HG03045 (cell line): ENCODE data around the gene BAG5.
"Not testable (repeated sequence)": the region's sequence is repeated elsewhere in the genome, so short reads cannot be mapped to it uniquely, and the experiment has no call there.

Experiments used
- ATAC-seq: cut with Tn5 transposase; IDR thresholded peaks from one replicate; pipeline ENCODE4 v1.9.1; 2021; ENCODE audit warnings: mild to moderate bottlenecking, moderate library complexity; ENCODE audit not compliant: unreplicated experiment

Gene BAG5

DNA sequence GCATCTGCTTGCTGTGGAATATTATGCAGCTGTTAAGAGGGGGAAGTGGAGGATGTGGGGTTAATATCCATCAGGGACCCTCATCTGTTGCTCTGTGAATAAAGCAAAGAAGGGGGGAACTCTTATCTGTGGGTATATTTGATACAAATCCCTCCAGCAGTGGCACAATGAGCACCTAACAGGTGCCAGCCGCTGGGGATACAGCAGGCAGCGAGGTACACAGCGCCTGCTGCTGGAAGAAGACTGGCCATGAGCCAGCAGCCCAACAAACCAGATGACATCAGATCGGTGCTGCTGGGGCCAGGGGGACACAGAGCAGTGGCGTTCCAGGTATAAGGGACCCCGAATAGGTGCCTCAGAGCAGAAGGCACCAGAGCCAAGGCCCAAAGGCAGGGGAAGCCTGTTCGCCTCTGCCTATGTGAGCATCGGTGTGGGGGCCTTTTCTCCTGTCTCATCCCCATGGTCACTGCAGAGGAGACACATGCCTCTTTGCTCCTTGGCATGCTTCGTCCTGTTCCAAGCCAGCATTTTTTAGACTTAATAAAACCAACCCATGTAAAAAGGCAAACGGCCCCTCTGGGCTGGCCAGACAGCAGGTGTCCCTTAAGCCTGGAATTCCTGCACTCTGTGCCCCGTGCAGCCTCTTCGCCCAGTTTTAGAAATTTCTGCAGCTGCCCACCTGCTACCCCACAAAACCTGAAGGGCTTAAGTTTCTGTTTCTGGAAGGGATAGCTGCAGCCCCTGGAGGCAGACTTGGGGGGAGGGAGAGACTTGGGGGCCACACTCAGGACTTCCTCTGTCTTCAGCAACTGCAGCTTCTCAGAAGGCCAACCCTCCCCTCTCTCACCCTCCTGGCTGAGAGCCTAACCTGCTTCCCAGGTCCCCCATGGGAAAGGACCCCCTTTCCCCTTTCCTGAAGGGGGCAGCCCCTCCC, 38.2 kb downstream of the BAG5 start:
- ATAC-seq, result no peak

DNA sequence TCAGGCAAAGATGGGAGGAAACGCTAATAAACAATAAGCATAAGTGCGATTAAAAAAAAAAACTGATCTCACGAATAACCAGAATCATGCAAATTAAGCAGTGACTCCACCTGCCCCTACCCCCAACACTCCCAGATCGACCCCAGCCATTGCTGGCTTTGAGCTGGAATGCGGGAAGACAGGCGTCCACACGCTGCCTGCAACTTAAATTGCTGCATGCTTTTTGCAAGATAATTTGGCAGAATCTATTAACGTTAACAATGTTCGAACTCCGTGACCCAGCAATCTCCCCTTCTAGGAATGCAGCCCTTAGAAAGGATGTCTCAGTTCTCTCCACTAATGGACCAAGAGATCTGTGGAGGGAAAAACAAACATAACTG, 38.9 kb downstream of the BAG5 start:
- ATAC-seq, result no peak

DNA sequence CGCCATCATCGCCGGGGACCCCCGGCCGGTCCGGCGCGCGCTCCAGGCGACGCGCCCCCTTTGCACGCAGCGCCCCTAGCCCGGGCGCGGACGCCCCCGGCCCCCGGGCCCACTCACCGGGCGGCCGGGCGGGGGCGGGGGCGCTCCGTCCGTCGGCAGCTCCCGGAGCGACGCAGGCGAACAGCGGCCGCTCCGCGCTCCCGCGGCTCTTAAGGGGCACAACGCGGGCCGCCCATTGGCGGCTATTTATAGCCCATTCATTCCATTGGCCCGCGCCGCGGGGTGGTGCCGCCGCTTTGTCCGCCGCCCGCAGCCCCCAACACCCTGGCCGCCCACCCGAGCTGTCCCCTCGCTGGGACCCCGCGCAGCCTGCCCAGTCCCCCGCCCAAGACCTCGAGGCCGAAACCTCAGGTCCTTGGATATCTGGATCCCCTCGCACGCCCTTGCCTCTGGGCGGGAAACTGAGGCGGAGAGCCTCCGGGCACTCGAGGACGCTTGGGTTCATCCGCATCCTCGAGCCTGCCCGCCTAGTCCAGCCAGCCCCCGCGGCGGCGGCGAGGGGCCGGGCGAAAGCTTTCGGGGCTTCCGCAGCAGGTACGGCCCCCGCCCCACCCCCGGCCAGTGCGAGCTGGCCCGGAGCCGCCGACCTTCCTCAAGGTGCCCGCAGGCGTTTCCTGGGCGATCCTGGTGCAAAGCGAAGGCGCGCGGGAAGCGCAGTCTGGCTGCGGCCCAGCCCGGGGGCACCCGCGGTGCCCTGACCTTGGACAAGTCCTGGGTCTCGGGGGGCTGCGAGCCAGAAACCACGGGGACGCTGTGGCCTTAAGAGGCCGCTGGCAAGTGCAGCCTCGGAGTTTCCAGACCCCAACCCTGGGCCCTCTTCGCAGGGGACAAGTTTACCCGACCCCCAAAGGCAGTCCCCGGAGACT, 39.5 kb downstream of the BAG5 start, which contains the start of gene CKB:
Gene CKB, minus strand, starts transcription at position 182 of the 926 bp plus-strand sequence. CDS start 337 bp downstream, outside the sequence.
- ATAC-seq, result no peak

- no peak for ATAC-seq
Observed at GRCh38 chr14:103521951-103522563, 40.4 kb downstream of the BAG5 start.

GRCh38 chr14:103521438-103521950, 41.0 kb downstream of the BAG5 start:
- ATAC-seq, result no peak

GRCh38 chr14:103520657-103521437, 41.6 kb downstream of the BAG5 start:
- ATAC-seq, result no peak

DNA sequence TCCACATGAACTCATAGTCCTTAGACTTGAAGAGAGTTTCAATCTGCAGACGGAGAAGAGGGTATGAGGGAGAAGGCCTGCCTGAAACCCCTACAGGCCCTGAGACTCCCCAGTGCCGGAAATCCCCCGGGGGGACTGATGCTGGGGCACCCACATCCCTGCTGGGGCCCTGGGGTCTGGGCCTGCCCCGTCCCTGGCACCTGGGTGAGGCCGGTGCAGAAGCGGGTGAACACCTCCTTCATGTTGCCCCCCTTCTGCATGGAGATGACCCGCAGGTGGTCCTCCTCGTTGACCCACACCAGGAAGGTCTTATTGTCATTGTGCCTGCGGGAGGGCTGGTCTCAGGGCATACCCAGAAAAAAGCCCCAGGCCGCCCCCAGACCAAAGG, 42.2 kb downstream of the BAG5 start:
- ATAC-seq, result no peak

DNA sequence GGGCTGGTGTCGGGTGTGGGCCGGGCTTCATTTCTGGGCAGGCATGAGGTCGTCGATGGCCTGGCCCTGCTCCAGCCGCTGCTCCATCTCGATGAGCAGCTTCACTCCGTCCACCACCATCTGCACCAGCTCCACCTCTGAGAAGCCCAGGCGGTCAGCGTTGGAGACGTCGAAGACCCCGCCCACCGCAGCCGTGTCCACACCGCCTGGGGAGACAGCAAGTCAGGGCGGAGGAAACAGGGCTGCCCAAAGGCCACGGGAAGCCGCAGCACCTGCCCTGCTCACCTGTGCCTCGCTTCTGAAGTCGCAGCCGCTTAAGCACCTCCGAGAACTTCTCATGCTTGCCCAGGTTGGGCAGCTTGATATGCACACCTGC, 42.6 kb downstream of the BAG5 start:
- ATAC-seq, result no peak

GRCh38 chr14:103519043-103519836, 43.2 kb downstream of the BAG5 start:
- ATAC-seq, result no peak

DNA sequence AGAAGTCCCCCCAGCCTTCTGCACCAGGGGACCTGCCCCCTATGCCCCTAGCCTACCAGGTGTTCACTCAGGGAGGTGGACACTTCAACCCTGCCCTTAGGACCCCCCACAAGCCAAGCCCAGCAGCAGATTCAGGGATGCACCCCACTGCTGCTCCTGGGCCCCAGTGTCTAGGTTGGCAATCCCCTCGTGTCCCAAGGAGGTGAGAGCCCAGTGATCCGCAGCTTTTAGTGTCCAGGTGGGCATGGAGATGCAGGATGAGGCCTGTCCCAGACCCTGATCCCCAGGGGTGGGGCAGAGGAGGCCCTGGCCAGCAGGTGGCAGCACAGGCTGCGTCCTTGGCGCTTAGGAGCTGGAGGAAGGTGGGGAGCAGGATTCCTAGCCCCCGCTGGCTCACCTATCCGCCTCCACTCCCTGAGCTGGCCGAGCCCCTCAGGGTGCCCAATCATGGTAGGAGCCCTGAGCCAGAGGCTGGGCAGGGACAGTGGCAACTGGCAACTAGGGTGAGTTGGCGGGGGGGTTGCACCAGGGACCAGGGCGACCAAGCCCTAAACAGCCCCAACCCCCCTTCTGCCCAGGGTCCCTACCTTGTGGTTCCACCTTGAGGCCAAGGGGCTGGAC, 43.9 kb downstream of the BAG5 start:
- no peak for ATAC-seq

- no peak for ATAC-seq
Observed at GRCh38 chr14:103517721-103518421, 44.6 kb downstream of the BAG5 start.

DNA sequence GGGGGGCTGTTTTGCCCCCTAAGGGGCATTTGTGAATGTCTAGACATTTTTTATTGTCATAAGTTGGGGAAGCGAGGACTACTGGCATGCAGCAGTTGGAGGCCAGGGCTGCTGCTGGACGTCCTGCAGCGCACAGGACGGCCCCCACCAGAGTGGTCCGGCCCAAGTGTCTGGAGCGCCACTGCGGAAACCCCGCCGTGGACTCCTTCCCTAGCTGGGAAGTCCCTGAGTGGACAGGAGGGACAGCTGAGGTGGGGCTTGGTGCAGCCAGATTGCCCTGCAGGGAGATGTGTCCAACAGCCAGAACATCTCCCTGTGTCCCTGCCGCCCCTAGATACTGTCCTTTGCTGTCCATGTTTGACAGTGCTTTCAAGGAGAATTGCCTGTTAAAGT, 45.3 kb downstream of the BAG5 start:
- ATAC-seq, result no peak

- no peak for ATAC-seq
Observed at GRCh38 chr14:103516426-103517173, 45.9 kb downstream of the BAG5 start.

- no peak for ATAC-seq
Observed at GRCh38 chr14:103514596-103515421, 47.6 kb downstream of the BAG5 start.

DNA sequence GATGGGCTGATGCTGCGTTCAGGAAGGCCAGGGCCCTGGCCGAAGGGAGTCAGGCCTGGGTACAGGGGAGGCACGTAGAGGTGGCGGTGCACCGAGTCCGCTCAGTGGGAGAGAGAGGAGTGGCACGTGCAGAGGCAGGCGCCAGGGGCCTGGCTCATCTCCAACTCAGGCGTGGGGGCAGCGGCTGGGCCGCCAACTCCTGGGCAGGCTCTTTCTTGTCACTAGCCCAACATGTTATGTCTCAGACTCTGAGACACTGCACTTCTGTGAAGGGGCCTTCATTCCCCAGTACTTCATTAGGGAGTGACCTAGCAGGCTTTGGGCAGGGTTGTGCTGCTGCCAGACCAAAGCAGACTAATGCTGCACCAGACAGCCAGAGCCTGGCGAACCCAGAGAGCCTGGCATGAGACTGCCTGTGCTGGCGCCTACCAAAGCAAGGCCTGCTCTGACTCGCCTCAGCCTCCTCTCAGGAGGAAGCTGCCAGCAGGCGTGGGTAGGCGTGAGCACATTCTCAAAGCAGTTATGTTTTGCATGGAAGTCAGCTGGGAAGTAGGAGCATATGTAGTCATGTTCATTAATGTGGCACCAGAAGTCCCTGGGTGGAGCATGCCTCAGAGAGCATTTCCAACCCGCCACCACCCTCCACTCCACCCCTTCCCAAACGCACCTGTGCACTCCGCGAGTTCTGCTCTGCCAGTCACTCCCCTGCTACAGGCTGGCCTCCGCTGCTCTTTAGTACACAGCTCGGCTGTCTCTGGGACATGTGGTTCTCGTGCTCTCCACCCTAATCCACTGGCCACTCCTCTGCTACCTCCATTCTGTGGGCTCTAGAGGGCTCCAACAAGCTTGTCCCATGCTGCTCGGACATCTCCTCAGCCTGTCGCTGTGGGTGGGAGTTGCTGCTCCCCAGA, 49.5 kb downstream of the BAG5 start:
- no peak for ATAC-seq

- ATAC-seq, result not testable (repeated sequence)
Observed at GRCh38 chr14:103512180-103512579, 50.3 kb downstream of the BAG5 start.
